Peyer's patch (tissue), 4 donors: Measurements from ENCODE around the gene E2F4. TPM values are rescaled to one million over a fixed set of nuclear protein-coding genes. Genes with fewer than 3 reads are reported as not detected.

Experiments used
- DNase-seq, 3 donors: peaks; one replicate each; pipeline ENCODE4 v3.0.0-alpha.2; 2017 to 2019
- H3K27ac ChIP-seq, 4 donors: fragments of 200-600 bp; sonication (generic); one replicate each; pipeline ENCODE4 v1.5.1; 2016 to 2019
- H3K27me3 ChIP-seq, 2 donors: fragments of 200-600 bp; sonication (generic); one replicate each; pipeline ENCODE4 v1.5.1; 2019
- H3K36me3 ChIP-seq, 3 donors: fragments of 200-600 bp; sonication (generic); one replicate each; pipeline ENCODE4 v1.5.1; 2016 to 2019
- H3K4me1 ChIP-seq, 4 donors: fragments of 200-600 bp; sonication (generic); one replicate each; pipeline ENCODE4 v1.5.1; 2016 to 2019
- H3K4me3 ChIP-seq, 4 donors: fragments of 200-600 bp; sonication (generic); 1 replicate in 3 of 4; 2 replicates in 1 of 4; pipeline ENCODE4 v1.5.1; 2016 to 2019; ENCODE audit warnings: mild to moderate bottlenecking in 1 of 4
- H3K9me3 ChIP-seq, 4 donors: fragments of 200-600 bp; sonication (generic); one replicate each; pipeline ENCODE4 v1.5.1; 2016 to 2019; ENCODE audit warnings: mild to moderate bottlenecking in 1 of 4
- POLR2A ChIP-seq, 2 donors: fragments of 450-650 bp; IDR thresholded peaks; one replicate each; pipeline ENCODE4 v1.5.1; 2017; ENCODE audit warnings: antibody characterized with exemption in 2 of 2, mild to moderate bottlenecking in 2 of 2, moderate library complexity in 2 of 2
- total RNA-seq, 4 donors: library from RNA; depleted of rRNA; stranded (reverse); fragments of >200 nt; gene quantifications; one replicate each; pipeline ENCODE4 v1.1.0, GENCODE V29; 2016
- TF ChIP-seq, protein P1 (sequence below), 6 experiments: fragments of 450-650 bp in 4 of 6; fragments of 200-600 bp in 2 of 6; sonication (generic) in 1 of 6; IDR thresholded peaks; one replicate each; pipeline ENCODE4 v1.5.1; 2017 to 2019; ENCODE audit warnings: antibody characterized with exemption in 6 of 6, mild to moderate bottlenecking in 3 of 6, moderate library complexity in 1 of 6

E2F4 gene
- total RNA-seq, 4 donors from 2014 or later: 122 to 182 (median 144) TPM

DNA sequence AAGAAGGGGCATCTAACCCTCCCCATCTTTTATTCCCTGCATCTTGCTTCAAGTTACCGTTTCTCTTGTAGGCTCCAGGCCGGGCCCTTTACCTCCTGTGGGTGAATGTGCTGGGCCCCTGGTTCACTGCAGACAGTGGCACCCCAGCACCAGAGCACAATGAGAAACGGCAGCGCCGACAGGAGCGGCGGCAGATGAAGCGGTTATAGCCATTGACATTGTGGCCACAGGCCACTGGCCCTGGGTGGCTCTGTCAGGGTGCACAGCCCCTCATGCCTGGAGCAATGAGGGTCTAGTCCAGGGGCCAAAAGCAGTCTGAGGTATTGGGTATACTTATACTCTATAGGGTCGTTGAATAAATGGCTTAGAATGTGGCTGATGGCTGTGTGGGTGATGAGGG, 37.0 kb downstream of the E2F4 start:
- TF ChIP-seq, protein P1, sequence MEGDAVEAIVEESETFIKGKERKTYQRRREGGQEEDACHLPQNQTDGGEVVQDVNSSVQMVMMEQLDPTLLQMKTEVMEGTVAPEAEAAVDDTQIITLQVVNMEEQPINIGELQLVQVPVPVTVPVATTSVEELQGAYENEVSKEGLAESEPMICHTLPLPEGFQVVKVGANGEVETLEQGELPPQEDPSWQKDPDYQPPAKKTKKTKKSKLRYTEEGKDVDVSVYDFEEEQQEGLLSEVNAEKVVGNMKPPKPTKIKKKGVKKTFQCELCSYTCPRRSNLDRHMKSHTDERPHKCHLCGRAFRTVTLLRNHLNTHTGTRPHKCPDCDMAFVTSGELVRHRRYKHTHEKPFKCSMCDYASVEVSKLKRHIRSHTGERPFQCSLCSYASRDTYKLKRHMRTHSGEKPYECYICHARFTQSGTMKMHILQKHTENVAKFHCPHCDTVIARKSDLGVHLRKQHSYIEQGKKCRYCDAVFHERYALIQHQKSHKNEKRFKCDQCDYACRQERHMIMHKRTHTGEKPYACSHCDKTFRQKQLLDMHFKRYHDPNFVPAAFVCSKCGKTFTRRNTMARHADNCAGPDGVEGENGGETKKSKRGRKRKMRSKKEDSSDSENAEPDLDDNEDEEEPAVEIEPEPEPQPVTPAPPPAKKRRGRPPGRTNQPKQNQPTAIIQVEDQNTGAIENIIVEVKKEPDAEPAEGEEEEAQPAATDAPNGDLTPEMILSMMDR (IDR thresholded peaks at IDR 0.05): no peak
- TF ChIP-seq POLR2A (IDR thresholded peaks at IDR 0.05): no peak
- no peak overlapping the region for H3K4me3 ChIP-seq
- H3K27me3 ChIP-seq: no peaks in the 10 kb centered on the region
- H3K9me3 ChIP-seq: no peaks in the 10 kb centered on the region
- peaks cover 0 to 50% (median 0%) of the 10 kb centered on the region in 3 donors for H3K36me3 ChIP-seq
- H3K27ac ChIP-seq: no peak overlapping the region
- DNase-seq: peak in 1 of 3 donors; percentile 39
- peaks cover 0 to 19% (median 7%) of the 10 kb centered on the region in 4 donors for H3K4me1 ChIP-seq

DNA sequence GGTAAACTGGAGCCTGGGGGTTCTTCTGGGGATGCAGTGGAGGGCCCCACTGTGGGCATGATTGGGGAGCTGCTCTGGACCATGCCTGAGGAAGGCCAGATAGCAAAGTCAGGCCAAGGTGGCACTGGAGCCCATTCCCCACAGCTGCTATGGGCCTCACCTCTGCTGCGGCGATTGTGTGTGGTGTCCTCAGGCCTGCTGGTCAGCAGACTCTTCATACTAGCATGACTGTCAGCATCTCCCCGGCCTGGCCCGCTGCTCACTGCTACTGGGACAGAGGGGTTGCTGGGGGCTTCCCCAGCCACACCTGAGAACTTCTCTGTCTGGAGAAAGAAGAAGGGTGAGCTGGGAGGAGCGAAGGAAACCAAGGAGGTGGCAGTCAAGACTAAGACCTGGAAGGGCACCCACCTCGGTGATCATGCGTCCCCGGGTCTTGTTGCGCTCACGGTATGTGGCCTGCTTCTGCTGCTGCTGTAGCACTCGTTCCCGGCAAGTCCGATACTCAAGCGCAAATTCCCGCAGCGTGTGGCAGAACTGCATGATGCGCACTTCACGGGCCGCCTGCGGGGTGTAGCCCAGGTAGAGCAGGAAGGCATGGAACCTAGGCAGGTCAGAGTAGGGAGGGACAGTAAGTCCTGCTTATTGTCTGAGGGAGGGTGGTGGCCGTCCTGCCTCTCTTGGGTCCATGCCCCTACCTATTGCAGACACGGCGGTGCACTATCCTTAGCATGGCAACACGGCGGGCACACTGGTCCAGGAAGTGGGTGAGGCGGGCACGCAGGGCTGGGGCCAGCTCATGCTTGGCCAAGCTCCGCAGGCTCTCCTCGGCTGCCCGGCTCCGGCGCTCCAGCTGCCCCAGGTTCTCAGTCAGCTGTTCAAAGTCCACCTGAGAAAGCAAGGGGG, 38.2 kb downstream of the E2F4 start:
- no peaks in the 10 kb centered on the region for H3K9me3 ChIP-seq
- peaks cover 0 to 18% (median 7%) of the 10 kb centered on the region in 4 donors for H3K4me1 ChIP-seq
- no peak overlapping the region for H3K4me3 ChIP-seq
- peaks cover 0 to 63% (median 0%) of the 10 kb centered on the region in 3 donors for H3K36me3 ChIP-seq
- H3K27ac ChIP-seq: no peak overlapping the region
- H3K27me3 ChIP-seq: no peaks in the 10 kb centered on the region
- DNase-seq: peak in 1 of 3 donors; percentile 47
- TF ChIP-seq, protein P1 (IDR thresholded peaks at IDR 0.05): no peak
- TF ChIP-seq POLR2A (IDR thresholded peaks at IDR 0.05): no peak

DNA sequence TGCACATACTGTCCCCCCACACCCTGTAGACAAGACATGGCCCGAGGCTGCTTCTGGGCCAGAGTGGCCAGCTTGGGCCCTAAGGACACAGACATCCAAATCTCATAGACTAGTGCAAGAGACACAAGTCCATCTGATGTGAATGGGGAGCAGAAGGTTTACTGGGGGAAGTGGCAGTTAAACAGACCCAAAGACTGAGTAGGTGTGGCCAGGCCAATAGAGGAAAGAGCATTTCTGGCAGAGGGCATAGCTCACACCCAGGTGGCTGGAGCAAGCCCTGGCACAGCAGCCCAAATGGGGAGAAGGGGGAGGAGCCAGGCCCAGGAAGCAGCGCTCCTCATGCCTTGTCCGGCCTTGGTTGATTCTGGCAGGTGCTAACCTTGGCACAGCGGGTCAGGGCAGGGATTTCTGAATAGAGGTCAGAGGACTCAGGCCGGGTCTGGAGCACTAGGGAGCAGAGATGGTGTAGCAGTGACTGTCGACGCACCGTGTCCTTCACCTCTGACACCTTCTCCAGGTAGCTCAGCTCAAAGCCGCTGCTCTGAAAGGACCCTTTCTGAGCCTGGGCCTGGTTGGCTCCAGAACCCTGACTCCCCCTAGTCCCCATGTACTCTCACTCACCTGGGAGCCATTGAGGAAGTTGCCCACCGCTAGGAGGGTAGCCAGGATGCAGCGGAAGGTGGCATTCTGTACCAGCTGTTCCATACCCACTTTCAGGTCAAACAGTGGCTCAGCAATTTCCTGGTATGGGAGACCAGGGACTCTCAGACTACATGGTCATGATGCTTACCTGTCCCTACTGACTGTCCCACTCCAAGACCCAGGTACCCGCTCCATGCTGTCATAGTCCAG, 39.1 kb downstream of the E2F4 start:
- H3K27ac ChIP-seq: no peak overlapping the region
- H3K4me3 ChIP-seq: no peak overlapping the region
- peak in 1 of 3 donors; percentile 45 for DNase-seq
- peaks cover 0 to 71% (median 0%) of the 10 kb centered on the region in 3 donors for H3K36me3 ChIP-seq
- no peaks in the 10 kb centered on the region for H3K9me3 ChIP-seq
- H3K4me1 ChIP-seq: peaks cover 0 to 15% (median 6%) of the 10 kb centered on the region in 4 donors
- no peaks in the 10 kb centered on the region for H3K27me3 ChIP-seq
- no peak for TF ChIP-seq POLR2A (IDR thresholded peaks at IDR 0.05)
- TF ChIP-seq, protein P1 (IDR thresholded peaks at IDR 0.05): no peak

GRCh38 chr16:67233596-67233995, 41.6 kb downstream of the E2F4 start:
- H3K36me3 ChIP-seq: peaks cover 0 to 91% (median 0%) of the 10 kb centered on the region in 3 donors
- H3K4me3 ChIP-seq: no peak overlapping the region
- no peak for DNase-seq
- H3K27ac ChIP-seq: no peak overlapping the region
- TF ChIP-seq POLR2A (IDR thresholded peaks at IDR 0.05): no peak
- TF ChIP-seq, protein P1 (IDR thresholded peaks at IDR 0.05): no peak
- no peaks in the 10 kb centered on the region for H3K27me3 ChIP-seq
- no peaks in the 10 kb centered on the region for H3K9me3 ChIP-seq
- H3K4me1 ChIP-seq: no peaks in the 10 kb centered on the region

DNA sequence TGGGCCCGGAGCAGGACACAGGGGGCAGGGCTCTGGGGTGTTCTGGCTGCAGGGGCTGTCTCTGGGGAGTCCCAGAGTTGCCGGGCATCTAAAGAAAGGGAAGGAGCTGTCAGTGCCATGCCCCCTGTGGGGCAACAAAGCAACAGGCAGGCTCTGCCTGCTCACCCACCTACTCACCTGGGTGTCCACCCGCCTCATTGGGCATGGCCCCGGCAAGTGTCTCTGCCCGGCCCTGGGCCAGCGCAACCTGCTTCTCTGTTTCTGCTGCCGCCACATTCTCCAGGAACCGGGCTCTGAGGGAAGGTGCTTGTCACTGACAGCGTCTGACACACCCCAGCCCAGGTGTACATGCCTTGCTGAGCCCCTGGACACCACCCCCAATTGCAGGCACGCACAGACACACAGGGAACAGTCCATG, 42.2 kb downstream of the E2F4 start:
- Histone ChIP-seq H3K36me3 (peaks cover 0 to 91% (median 0%) of the 10 kb centered on the region in 3 donors), H3K9me3 (no peaks in the 10 kb centered on the region), H3K4me3 (no peak overlapping the region), H3K4me1 (no peaks in the 10 kb centered on the region), H3K27me3 (no peaks in the 10 kb centered on the region), H3K27ac (no peak overlapping the region)
- TF ChIP-seq, protein P1 (IDR thresholded peaks at IDR 0.05): no peak
- no peak for TF ChIP-seq POLR2A (IDR thresholded peaks at IDR 0.05)
- no peak for DNase-seq
